ENCODE data around the gene PDGFRB. TPM values are rescaled to one million over a fixed set of nuclear protein-coding genes. Genes with fewer than 3 reads are reported as not detected.

PDGFRB gene
- total RNA-seq, 1 donor from 2014 or later: 86.6 TPM

DNA sequence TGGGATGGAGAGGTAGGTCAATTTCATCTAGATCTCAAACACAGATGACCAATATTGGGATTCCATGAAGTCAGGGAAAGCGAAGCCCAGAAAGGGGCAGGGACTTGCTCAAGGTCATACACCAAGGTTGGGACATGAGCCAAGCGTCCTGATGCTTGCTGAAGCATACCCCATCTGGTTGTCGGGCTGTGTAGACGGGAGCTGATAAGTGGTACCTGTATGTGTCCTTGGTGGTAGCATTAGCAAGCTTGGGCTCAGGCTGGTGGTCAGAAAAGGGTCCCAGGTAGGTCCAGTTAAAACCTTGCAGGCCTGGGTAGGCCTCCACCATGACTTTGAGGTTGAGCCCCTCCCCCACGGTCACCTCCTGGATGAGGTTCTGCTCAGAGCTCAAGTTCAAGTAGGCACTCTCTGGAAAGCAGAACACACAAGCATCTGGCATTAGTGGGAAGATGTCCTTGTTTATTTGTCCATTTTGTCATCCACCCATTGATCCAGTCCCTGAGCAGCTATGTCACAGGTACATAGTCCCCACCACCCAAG, 82.5 kb downstream of the PDGFRB start:
- Histone ChIP-seq H3K27ac (ENCODE audit: low read depth, low read length) (no peak overlapping the region), H3K36me3 (ENCODE audit: control insufficient read depth in 3 of 3, insufficient read depth in 3 of 3, low read length in 3 of 3) (no peaks in the 10 kb centered on the region), H3K27me3 (ENCODE audit: control insufficient read depth in 3 of 3, insufficient read depth in 3 of 3, low read length in 3 of 3) (no peaks in the 10 kb centered on the region), H3K9ac (ENCODE audit: low read depth in 1 of 3, low read length in 3 of 3) (no peak overlapping the region), H3K9me3 (ENCODE audit: control insufficient read depth in 3 of 3, low read length in 3 of 3) (peaks cover 0 to 2% (median 0%) of the 10 kb centered on the region in 3 donors), H3K4me3 (ENCODE audit: low read length in 3 of 3) (no peak overlapping the region), H3K4me1 (ENCODE audit: control insufficient read depth in 3 of 3, insufficient read depth in 3 of 3, low read length in 3 of 3) (peaks cover 0 to 2% (median 0%) of the 10 kb centered on the region in 3 donors)

DNA sequence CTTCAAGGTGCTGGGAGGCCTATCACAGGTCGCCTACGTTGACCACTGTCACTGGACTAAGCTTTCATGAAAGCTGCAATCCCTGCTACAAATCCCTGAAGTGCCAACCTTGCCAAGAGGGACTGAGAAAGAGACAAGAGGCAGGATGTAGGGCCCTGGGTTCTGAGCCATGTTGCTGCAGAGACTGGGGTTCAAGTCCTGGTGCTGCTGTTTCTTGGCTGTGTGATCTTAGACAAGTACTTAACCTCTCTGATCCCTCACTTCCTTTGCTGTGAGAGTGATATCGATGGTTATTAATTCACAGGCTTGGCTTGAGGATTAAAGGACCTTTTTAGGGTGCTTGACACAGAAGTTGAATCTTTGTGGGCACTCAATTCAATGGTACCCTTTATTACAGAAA, 84.8 kb downstream of the PDGFRB start:
- Histone ChIP-seq H3K27ac (ENCODE audit: low read depth, low read length) (no peak overlapping the region), H3K9ac (ENCODE audit: low read depth in 1 of 3, low read length in 3 of 3) (no peak overlapping the region), H3K27me3 (ENCODE audit: control insufficient read depth in 3 of 3, insufficient read depth in 3 of 3, low read length in 3 of 3) (no peaks in the 10 kb centered on the region), H3K4me3 (ENCODE audit: low read length in 3 of 3) (no peak overlapping the region), H3K4me1 (ENCODE audit: control insufficient read depth in 3 of 3, insufficient read depth in 3 of 3, low read length in 3 of 3) (peaks cover 0 to 22% (median 4%) of the 10 kb centered on the region in 3 donors), H3K36me3 (ENCODE audit: control insufficient read depth in 3 of 3, insufficient read depth in 3 of 3, low read length in 3 of 3) (peaks cover 0 to 3% (median 0%) of the 10 kb centered on the region in 3 donors), H3K9me3 (ENCODE audit: control insufficient read depth in 3 of 3, low read length in 3 of 3) (peaks cover 0 to 2% (median 0%) of the 10 kb centered on the region in 3 donors)

DNA sequence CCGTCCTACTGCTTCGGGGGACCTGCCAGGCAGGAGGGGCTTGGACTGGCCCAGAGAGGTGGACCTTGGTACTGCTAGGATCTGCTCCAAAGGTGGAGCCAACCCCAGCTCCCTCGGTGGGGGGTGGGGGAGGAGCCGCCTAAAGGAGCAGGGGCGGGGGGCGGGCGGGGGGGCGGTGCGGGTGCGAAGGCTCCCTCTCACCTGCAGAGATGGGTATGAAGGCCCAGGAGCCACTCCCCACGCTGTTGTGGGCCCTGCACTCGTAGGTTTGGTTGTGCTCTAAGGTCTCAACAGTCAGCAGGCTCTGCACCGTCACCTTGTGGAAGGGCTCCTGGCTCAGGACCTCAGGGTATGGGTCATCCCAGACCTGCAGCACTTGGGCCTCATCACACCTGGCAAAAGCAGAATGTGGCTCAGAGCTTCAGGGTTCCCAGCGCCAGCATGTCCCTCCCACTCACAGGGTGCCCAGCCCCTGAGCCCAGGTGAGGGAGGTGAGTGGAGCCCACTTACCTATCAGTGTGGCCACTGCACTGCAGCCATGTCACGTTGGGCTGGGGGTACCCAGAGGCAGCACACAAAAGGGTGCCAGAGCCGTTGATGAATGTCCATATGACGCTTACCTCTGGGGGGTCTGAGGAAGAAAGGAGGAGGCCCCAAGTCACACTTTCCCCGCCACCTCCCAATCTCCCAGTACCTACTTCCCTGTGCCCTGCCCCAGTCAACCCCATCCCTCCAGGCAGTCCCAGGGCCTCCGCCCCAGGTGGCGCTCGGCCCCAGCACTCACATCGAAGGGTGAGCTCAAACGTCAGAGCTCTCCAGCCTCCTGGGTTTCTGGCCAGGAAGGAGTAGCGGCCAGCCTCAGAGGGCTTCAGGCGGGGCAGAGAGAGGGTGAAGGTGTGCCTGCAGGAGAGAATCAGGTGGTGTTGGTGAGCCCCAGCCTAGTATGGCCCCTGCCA, 85.7 kb downstream of the PDGFRB start:
- Histone ChIP-seq H3K9me3 (ENCODE audit: control insufficient read depth in 3 of 3, low read length in 3 of 3) (peaks cover 0 to 2% (median 0%) of the 10 kb centered on the region in 3 donors), H3K4me3 (ENCODE audit: low read length in 3 of 3) (no peak overlapping the region), H3K27ac (ENCODE audit: low read depth, low read length) (no peak overlapping the region), H3K27me3 (ENCODE audit: control insufficient read depth in 3 of 3, insufficient read depth in 3 of 3, low read length in 3 of 3) (no peaks in the 10 kb centered on the region), H3K36me3 (ENCODE audit: control insufficient read depth in 3 of 3, insufficient read depth in 3 of 3, low read length in 3 of 3) (peaks cover 0 to 3% (median 0%) of the 10 kb centered on the region in 3 donors), H3K4me1 (ENCODE audit: control insufficient read depth in 3 of 3, insufficient read depth in 3 of 3, low read length in 3 of 3) (peaks cover 4 to 30% (median 5%) of the 10 kb centered on the region in 3 donors), H3K9ac (ENCODE audit: low read depth in 1 of 3, low read length in 3 of 3) (peak overlapping the region in 1 of 3 donors; percentile 16)

DNA sequence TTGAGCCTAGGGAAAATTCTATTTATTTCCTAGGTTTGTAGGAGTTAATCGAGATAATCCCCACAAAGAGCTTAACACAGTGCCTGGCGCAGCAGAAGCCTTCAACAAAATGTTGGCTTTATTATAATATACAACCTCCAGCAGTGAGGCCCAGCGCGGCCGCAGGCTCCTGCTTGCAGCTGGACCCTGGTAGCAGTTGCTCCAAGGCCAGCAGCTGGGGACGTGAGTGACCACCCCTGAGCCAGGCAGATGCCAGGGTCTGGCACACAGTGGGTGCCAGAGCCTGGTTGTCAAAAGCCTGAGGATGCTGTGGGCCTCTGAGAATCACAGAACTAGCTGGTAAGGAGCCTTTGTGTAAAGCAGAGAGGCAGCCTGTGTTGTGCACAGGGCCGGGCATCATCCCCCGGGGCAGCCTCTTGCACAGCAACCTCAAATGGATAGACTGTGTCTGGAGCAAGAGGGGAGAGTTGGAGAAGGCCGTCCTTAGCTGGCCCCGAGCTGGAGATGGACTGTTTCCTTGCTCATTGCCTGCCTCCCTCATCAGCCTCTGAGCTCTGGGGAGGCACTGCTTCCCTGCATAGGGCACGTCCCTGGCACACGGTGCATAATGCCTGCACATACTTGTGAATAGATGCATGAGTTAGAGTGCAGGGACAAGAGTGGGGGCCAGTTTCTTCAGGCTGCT, 86.5 kb downstream of the PDGFRB start:
- no peak overlapping the region for H3K9ac ChIP-seq (ENCODE audit: low read depth in 1 of 3, low read length in 3 of 3)
- no peak overlapping the region for H3K27ac ChIP-seq (ENCODE audit: low read depth, low read length)
- no peak overlapping the region for H3K4me3 ChIP-seq (ENCODE audit: low read length in 3 of 3)
- H3K4me1 ChIP-seq (ENCODE audit: control insufficient read depth in 3 of 3, insufficient read depth in 3 of 3, low read length in 3 of 3): peaks cover 4 to 35% (median 5%) of the 10 kb centered on the region in 3 donors
- peaks cover 0 to 3% (median 0%) of the 10 kb centered on the region in 3 donors for H3K27me3 ChIP-seq (ENCODE audit: control insufficient read depth in 3 of 3, insufficient read depth in 3 of 3, low read length in 3 of 3)
- peaks cover 0 to 2% (median 0%) of the 10 kb centered on the region in 3 donors for H3K9me3 ChIP-seq (ENCODE audit: control insufficient read depth in 3 of 3, low read length in 3 of 3)
- peaks cover 0 to 3% (median 0%) of the 10 kb centered on the region in 3 donors for H3K36me3 ChIP-seq (ENCODE audit: control insufficient read depth in 3 of 3, insufficient read depth in 3 of 3, low read length in 3 of 3)

DNA sequence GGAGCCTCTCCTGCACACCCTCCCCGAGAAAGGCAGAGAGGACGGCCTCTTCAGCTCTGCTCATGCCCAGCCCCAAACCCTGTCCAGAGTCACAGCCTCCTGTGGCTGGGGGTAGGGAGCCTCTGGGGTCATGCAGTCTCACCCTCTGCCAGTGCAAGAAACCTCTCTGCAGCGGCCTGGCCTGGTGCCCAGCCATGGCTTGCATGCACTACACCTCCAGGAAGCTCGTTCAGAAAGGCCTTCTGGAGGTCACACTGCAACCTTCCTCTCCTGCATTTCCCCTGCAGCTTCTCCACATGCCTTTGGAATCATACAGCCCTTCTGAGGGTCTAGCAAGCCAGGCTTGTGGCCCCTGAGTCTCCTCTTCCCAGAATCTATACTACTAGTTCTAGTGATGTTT, 87.2 kb downstream of the PDGFRB start:
- Histone ChIP-seq H3K36me3 (ENCODE audit: control insufficient read depth in 3 of 3, insufficient read depth in 3 of 3, low read length in 3 of 3) (peaks cover 0 to 3% (median 0%) of the 10 kb centered on the region in 3 donors), H3K4me1 (ENCODE audit: control insufficient read depth in 3 of 3, insufficient read depth in 3 of 3, low read length in 3 of 3) (peaks cover 4 to 35% (median 5%) of the 10 kb centered on the region in 3 donors), H3K27ac (ENCODE audit: low read depth, low read length) (no peak overlapping the region), H3K27me3 (ENCODE audit: control insufficient read depth in 3 of 3, insufficient read depth in 3 of 3, low read length in 3 of 3) (peaks cover 0 to 3% (median 0%) of the 10 kb centered on the region in 3 donors), H3K4me3 (ENCODE audit: low read length in 3 of 3) (no peak overlapping the region), H3K9ac (ENCODE audit: low read depth in 1 of 3, low read length in 3 of 3) (no peak overlapping the region), H3K9me3 (ENCODE audit: control insufficient read depth in 3 of 3, low read length in 3 of 3) (peaks cover 0 to 2% (median 0%) of the 10 kb centered on the region in 3 donors)

DNA sequence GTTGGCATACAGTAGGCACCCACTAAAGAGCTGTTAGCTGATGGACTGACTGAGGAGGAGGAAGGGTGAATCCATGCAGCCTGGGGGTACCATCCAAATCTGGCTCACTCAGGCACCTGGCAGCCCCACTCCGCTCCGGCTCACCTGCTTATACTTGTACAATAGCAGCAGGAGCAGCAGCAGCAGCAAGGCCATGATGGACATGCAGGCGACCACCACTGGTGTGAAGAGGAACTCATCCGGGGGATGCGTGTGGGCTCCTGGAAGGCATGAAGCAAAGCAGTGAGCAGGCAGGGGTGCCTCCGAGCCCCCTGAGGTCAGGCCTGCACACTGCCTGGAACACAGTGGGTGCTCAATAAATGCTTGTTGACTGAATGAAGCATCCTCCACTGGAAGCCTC, 87.6 kb downstream of the PDGFRB start:
- Histone ChIP-seq H3K27ac (ENCODE audit: low read depth, low read length) (no peak overlapping the region), H3K27me3 (ENCODE audit: control insufficient read depth in 3 of 3, insufficient read depth in 3 of 3, low read length in 3 of 3) (peaks cover 0 to 3% (median 0%) of the 10 kb centered on the region in 3 donors), H3K36me3 (ENCODE audit: control insufficient read depth in 3 of 3, insufficient read depth in 3 of 3, low read length in 3 of 3) (peaks cover 0 to 3% (median 0%) of the 10 kb centered on the region in 3 donors), H3K9ac (ENCODE audit: low read depth in 1 of 3, low read length in 3 of 3) (no peak overlapping the region), H3K9me3 (ENCODE audit: control insufficient read depth in 3 of 3, low read length in 3 of 3) (peaks cover 0 to under 1% (median 0%) of the 10 kb centered on the region in 3 donors), H3K4me3 (ENCODE audit: low read length in 3 of 3) (no peak overlapping the region), H3K4me1 (ENCODE audit: control insufficient read depth in 3 of 3, insufficient read depth in 3 of 3, low read length in 3 of 3) (peaks cover 4 to 35% (median 5%) of the 10 kb centered on the region in 3 donors)

DNA sequence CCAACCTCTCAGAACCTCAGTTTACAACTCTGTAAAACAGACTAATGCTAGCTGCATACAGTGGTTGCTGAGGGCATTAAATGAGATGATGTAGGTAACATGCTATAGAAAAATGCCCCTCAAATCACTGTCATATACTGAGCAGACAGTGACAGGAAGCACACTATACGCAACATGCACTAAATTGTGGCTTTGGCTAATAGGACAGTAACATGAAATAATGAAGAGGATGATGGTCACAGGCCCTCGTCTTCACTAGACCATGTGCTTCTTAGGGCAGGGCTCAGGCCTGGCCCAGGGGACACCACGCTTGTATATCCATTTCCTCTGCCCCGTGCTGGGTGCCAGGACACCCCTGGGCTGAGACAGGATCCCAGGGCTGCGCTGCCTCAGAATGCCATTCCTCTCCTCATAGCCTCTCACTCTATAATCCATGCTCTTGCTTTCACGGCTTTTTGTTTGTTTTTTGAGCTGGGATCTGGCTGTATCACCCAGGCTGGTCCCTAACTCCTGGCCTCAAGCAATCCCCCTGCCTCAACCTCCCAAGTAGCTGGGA, 88.2 kb downstream of the PDGFRB start:
- Histone ChIP-seq H3K4me3 (ENCODE audit: low read length in 3 of 3) (no peak overlapping the region), H3K27me3 (ENCODE audit: control insufficient read depth in 3 of 3, insufficient read depth in 3 of 3, low read length in 3 of 3) (peaks cover 0 to 3% (median 0%) of the 10 kb centered on the region in 3 donors), H3K4me1 (ENCODE audit: control insufficient read depth in 3 of 3, insufficient read depth in 3 of 3, low read length in 3 of 3) (peaks cover 4 to 35% (median 5%) of the 10 kb centered on the region in 3 donors), H3K9me3 (ENCODE audit: control insufficient read depth in 3 of 3, low read length in 3 of 3) (no peaks in the 10 kb centered on the region), H3K36me3 (ENCODE audit: control insufficient read depth in 3 of 3, insufficient read depth in 3 of 3, low read length in 3 of 3) (peaks cover 0 to 3% (median 0%) of the 10 kb centered on the region in 3 donors), H3K9ac (ENCODE audit: low read depth in 1 of 3, low read length in 3 of 3) (no peak overlapping the region), H3K27ac (ENCODE audit: low read depth, low read length) (no peak overlapping the region)

DNA sequence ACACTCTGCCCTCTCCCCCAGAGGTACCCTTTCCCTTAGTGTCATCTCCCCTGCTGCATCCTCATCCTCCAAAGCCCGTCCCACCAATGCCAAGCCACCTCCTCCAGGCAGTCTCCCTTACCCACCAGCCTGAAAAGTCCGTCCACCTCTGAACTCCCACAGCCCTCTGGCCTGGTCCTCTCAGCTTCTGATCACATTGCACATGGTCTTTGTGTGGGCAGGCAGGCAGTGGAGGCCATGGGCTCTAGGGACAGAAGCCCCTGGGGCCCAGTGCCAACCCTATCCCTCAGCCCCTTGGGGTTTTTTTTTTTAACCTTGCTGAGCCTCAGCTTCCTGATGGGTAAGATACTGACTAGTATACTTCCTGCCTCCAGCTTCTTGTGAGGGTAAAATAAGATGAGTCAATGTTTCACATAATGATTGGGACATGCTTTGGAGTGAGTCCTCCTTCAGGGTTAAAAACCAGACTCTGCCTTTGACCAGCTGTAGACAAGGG, 88.7 kb downstream of the PDGFRB start:
- peaks cover 0 to 3% (median 0%) of the 10 kb centered on the region in 3 donors for H3K36me3 ChIP-seq (ENCODE audit: control insufficient read depth in 3 of 3, insufficient read depth in 3 of 3, low read length in 3 of 3)
- H3K9me3 ChIP-seq (ENCODE audit: control insufficient read depth in 3 of 3, low read length in 3 of 3): no peaks in the 10 kb centered on the region
- H3K4me3 ChIP-seq (ENCODE audit: low read length in 3 of 3): no peak overlapping the region
- no peak overlapping the region for H3K9ac ChIP-seq (ENCODE audit: low read depth in 1 of 3, low read length in 3 of 3)
- H3K27me3 ChIP-seq (ENCODE audit: control insufficient read depth in 3 of 3, insufficient read depth in 3 of 3, low read length in 3 of 3): peaks cover 0 to 3% (median 0%) of the 10 kb centered on the region in 3 donors
- peaks cover 4 to 35% (median 5%) of the 10 kb centered on the region in 3 donors for H3K4me1 ChIP-seq (ENCODE audit: control insufficient read depth in 3 of 3, insufficient read depth in 3 of 3, low read length in 3 of 3)
- H3K27ac ChIP-seq (ENCODE audit: low read depth, low read length): no peak overlapping the region

DNA sequence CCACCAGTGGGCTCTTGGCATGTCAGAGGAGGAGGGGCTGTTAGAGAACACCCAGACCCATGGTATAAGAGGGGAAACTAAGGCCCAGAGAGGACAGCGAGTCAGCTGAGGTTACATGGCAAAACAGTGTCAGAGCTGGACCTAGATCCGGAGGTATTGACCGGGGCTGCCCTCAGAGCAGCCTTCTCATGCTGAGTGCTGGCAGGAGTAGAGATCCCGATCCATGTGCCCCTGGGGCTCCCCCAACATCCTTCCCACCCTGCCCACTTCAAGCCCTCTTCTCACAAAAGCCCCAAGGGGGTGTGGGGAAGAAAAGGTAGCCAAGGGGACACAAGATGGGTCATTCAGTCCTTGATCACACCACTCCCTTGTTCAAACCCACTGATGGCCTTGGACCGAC, 89.2 kb downstream of the PDGFRB start:
- H3K27ac ChIP-seq (ENCODE audit: low read depth, low read length): no peak overlapping the region
- H3K9ac ChIP-seq (ENCODE audit: low read depth in 1 of 3, low read length in 3 of 3): no peak overlapping the region
- peaks cover 0 to 3% (median 0%) of the 10 kb centered on the region in 3 donors for H3K27me3 ChIP-seq (ENCODE audit: control insufficient read depth in 3 of 3, insufficient read depth in 3 of 3, low read length in 3 of 3)
- H3K4me3 ChIP-seq (ENCODE audit: low read length in 3 of 3): no peak overlapping the region
- no peaks in the 10 kb centered on the region for H3K9me3 ChIP-seq (ENCODE audit: control insufficient read depth in 3 of 3, low read length in 3 of 3)
- peaks cover 4 to 35% (median 5%) of the 10 kb centered on the region in 3 donors for H3K4me1 ChIP-seq (ENCODE audit: control insufficient read depth in 3 of 3, insufficient read depth in 3 of 3, low read length in 3 of 3)
- peaks cover 0 to 3% (median 0%) of the 10 kb centered on the region in 3 donors for H3K36me3 ChIP-seq (ENCODE audit: control insufficient read depth in 3 of 3, insufficient read depth in 3 of 3, low read length in 3 of 3)
